Upper lobe of left lung (tissue), 6 donors: Measurements from ENCODE around the gene SLC36A2. TPM values are rescaled to one million over a fixed set of nuclear protein-coding genes. Genes with fewer than 3 reads are reported as not detected.

Experiments
- ATAC-seq, 2 donors: fragments of 200-7000 bp; cut with Tn5 transposase; one replicate each; pipeline ENCODE4 v1.9.1; 2022; ENCODE audit warnings: mild to moderate bottlenecking in 2 of 2, moderate library complexity in 2 of 2; ENCODE audit not compliant: low FRiP score in 2 of 2
- DNase-seq, 2 donors: peaks; one replicate each; pipeline ENCODE4 v3.0.0-alpha.2; 2019 to 2020
- H3K27ac ChIP-seq, 4 donors: fragments of 200-600 bp; sonication (generic); one replicate each; pipeline ENCODE4 v1.5.1; 2016 to 2019
- H3K27me3 ChIP-seq, 4 donors: fragments of 200-600 bp; sonication (generic); one replicate each; pipeline ENCODE4 v1.5.1; 2017 to 2019
- H3K36me3 ChIP-seq, 4 donors: fragments of 200-600 bp; sonication (generic); one replicate each; pipeline ENCODE4 v1.5.1; 2016 to 2019
- H3K4me1 ChIP-seq, 4 donors: fragments of 200-600 bp; sonication (generic); one replicate each; pipeline ENCODE4 v1.5.1; 2018 to 2019
- H3K4me3 ChIP-seq, 4 donors: fragments of 200-600 bp; sonication (generic); one replicate each; pipeline ENCODE4 v1.5.1; 2017 to 2019; ENCODE audit warnings: mild to moderate bottlenecking in 2 of 4, moderate library complexity in 1 of 4
- H3K9me3 ChIP-seq, 4 donors: fragments of 200-600 bp; sonication (generic); one replicate each; pipeline ENCODE4 v1.5.1; 2018 to 2019
- CTCF ChIP-seq, 6 experiments: fragments of 450-650 bp in 4 of 6; fragments of 200-600 bp in 2 of 6; sonication (generic) in 2 of 6; IDR thresholded peaks; one replicate each; pipeline ENCODE4 v1.5.1; 2016 to 2019; ENCODE audit warnings: antibody characterized with exemption in 6 of 6
- EP300 ChIP-seq, 4 donors: sonication (generic); formaldehyde crosslinking; IDR thresholded peaks; one replicate each; pipeline ENCODE4 v1.5.1; 2017; ENCODE audit warnings: antibody characterized with exemption in 4 of 4, control low read depth in 2 of 4
- POLR2A ChIP-seq, 4 donors: fragments of 450-650 bp; IDR thresholded peaks; one replicate each; pipeline ENCODE4 v1.5.1; 2016 to 2017; ENCODE audit warnings: antibody characterized with exemption in 4 of 4, mild to moderate bottlenecking in 2 of 4
- POLR2AphosphoS5 ChIP-seq, 2 donors: sonication (generic); formaldehyde crosslinking; IDR thresholded peaks; one replicate each; pipeline ENCODE4 v1.5.1; 2017; ENCODE audit warnings: antibody characterized with exemption in 2 of 2
- WGBS, 2 donors: methylation state at CpG; one replicate each; pipeline ENCODE4 v1.1.5; 2017 to 2018; 5-methylcytosine and 5-hydroxymethylcytosine counted together
- total RNA-seq, 6 donors: library from RNA; depleted of rRNA in 4 of 6; stranded (reverse); fragments of >200 nt in 4 of 6; gene quantifications; one replicate each; pipeline versions ENCODE4 v1.1.0 to v1.2.1, GENCODE V29; 2016 to 2021
- donor health status: DM: no; HTN: no; CAD: no; lungs with moderate emphysema.
- donor health status: DM: no; HTN: yes; CAD: no; lungs with severe emphysema.

SLC36A2 gene
- total RNA-seq, 6 donors from 2014 or later: not detected

- H3K4me1 ChIP-seq: no peaks in the 10 kb centered on the region
- ATAC-seq: no peak
- WGBS, 2 donors: 79 to 91% methylated on average over 4 of the region's 4 CpGs
- H3K9me3 ChIP-seq: no peaks in the 10 kb centered on the region
- H3K36me3 ChIP-seq: no peaks in the 10 kb centered on the region
- DNase-seq: no peak
- TF ChIP-seq CTCF (IDR thresholded peaks at IDR 0.05): no peak
- no peak for TF ChIP-seq EP300 (IDR thresholded peaks at IDR 0.05)
- no peak for TF ChIP-seq POLR2A (IDR thresholded peaks at IDR 0.05)
- TF ChIP-seq POLR2AphosphoS5 (IDR thresholded peaks at IDR 0.05): no peak
- H3K27ac ChIP-seq: no peak overlapping the region
- H3K4me3 ChIP-seq: no peak overlapping the region
- H3K27me3 ChIP-seq: no peaks in the 10 kb centered on the region
These were observed 64.1 kb downstream of the SLC36A2 start for GRCh38 chr5:151283120-151283825.

GRCh38 chr5:151281001-151281639 lies 66.2 kb downstream of the SLC36A2 start:
- Histone ChIP-seq H3K27ac (no peak overlapping the region), H3K9me3 (no peaks in the 10 kb centered on the region), H3K4me1 (no peaks in the 10 kb centered on the region), H3K4me3 (no peak overlapping the region), H3K36me3 (no peaks in the 10 kb centered on the region), H3K27me3 (no peaks in the 10 kb centered on the region)
- no peak for ATAC-seq
- no peak for DNase-seq
- no peak for TF ChIP-seq POLR2AphosphoS5 (IDR thresholded peaks at IDR 0.05)
- no peak for TF ChIP-seq POLR2A (IDR thresholded peaks at IDR 0.05)
- no peak for TF ChIP-seq EP300 (IDR thresholded peaks at IDR 0.05)
- TF ChIP-seq CTCF (IDR thresholded peaks at IDR 0.05): no peak
- WGBS, 2 donors: 93 to 94% methylated on average over 13 of the region's 13 CpGs

GRCh38 chr5:151280443-151280842 lies 66.9 kb downstream of the SLC36A2 start:
- no peak overlapping the region for H3K4me3 ChIP-seq
- H3K9me3 ChIP-seq: no peaks in the 10 kb centered on the region
- no peak for ATAC-seq
- H3K36me3 ChIP-seq: no peaks in the 10 kb centered on the region
- TF ChIP-seq POLR2A (IDR thresholded peaks at IDR 0.05) (no peak), EP300 (IDR thresholded peaks at IDR 0.05) (no peak), CTCF (IDR thresholded peaks at IDR 0.05) (no peak), POLR2AphosphoS5 (IDR thresholded peaks at IDR 0.05) (no peak)
- H3K4me1 ChIP-seq: no peaks in the 10 kb centered on the region
- H3K27ac ChIP-seq: no peak overlapping the region
- H3K27me3 ChIP-seq: no peaks in the 10 kb centered on the region
- WGBS, 2 donors: 92 to 100% methylated on average over 2 of the region's 2 CpGs
- DNase-seq: no peak

- H3K27me3 ChIP-seq: no peaks in the 10 kb centered on the region
- H3K4me3 ChIP-seq: no peak overlapping the region
- TF ChIP-seq POLR2AphosphoS5 (IDR thresholded peaks at IDR 0.05) (peak in 1 of 2 donors; percentile 26), EP300 (IDR thresholded peaks at IDR 0.05) (peak in 1 of 4 donors; percentile 75), POLR2A (IDR thresholded peaks at IDR 0.05) (no peak), CTCF (IDR thresholded peaks at IDR 0.05) (no peak)
- no peaks in the 10 kb centered on the region for H3K4me1 ChIP-seq
- no peak overlapping the region for H3K27ac ChIP-seq
- ATAC-seq: no peak
- peak in 1 of 2 donors; percentile 56 for DNase-seq
- no peaks in the 10 kb centered on the region for H3K36me3 ChIP-seq
- no peaks in the 10 kb centered on the region for H3K9me3 ChIP-seq
- 65 to 74% methylated on average over 5 of the region's 5 CpGs for WGBS, 2 donors
These were observed 68.5 kb downstream of the SLC36A2 start for GRCh38 chr5:151278845-151279244.
